HepG2 (cell line): ENCODE data around the gene ATR. TPM values are rescaled to one million over a fixed set of nuclear protein-coding genes. Genes with fewer than 3 reads are reported as not detected.

Source experiments
- ATAC-seq: fragments of 200-7000 bp; cut with Tn5 transposase; 3 replicates; pipeline ENCODE4 v1.9.1; 2020; ENCODE audit warnings: mild to moderate bottlenecking, moderate library complexity
- BruUV-seq: library from RNA; stranded (reverse); fragments of 400-500 nt; replicated peaks from 2 replicates; lab custom pipeline; 2021; lab: Mats Ljungman, UMichigan
- CTCF ChIA-PET: fragments of 300-600 bp; formaldehyde crosslinking; extraction: SDS; loops from one replicate; lab custom pipeline; 2021; ENCODE audit warnings: low total read pairs, inconsistent platforms, low intra/inter-chr PET ratio; lab: Yijun Ruan, JAX
- POLR2A ChIA-PET: fragments of 350-600 bp; sonication (Branson Sonifier 250); formaldehyde crosslinking; loops from one replicate; lab custom pipeline; 2020; ENCODE audit warnings: antibody characterized with exemption, inconsistent platforms; lab: Yijun Ruan, JAX
- DNase-seq: peaks from one replicate; pipeline ENCODE4 v3.0.0-alpha.2; 2015; ENCODE audit warnings: low spot score
- FAIRE-seq: peaks from 3 replicates; lab custom pipeline; 2011; peaks lifted over from hg19 to GRCh38; lab: Jason Lieb, UNC
- H2AFZ ChIP-seq: one replicate; pipeline ENCODE4 v1.6.1; 2011; ENCODE audit warnings: low read length, inconsistent platforms
- H3K27ac ChIP-seq: fragments of 300-600 bp; 3 replicates; pipeline ENCODE4 v1.8.0; 2011; ENCODE audit warnings: mixed run types, mild to moderate bottlenecking, mixed read lengths, low read length, inconsistent platforms; ENCODE audit not compliant: insufficient read depth; ENCODE audit errors: extremely low read length
- H3K27me3 ChIP-seq, 2 experiments: fragments of 200-600 bp in 1 of 2; 2 replicates in 1 of 2; 3 replicates in 1 of 2; pipeline versions ENCODE4 v1.6.0 to v1.8.0; 2011; ENCODE audit warnings: low read length in 2 of 2, mild to moderate bottlenecking in 2 of 2, moderate library complexity in 2 of 2, inconsistent platforms in 1 of 2; ENCODE audit not compliant: insufficient read depth in 2 of 2, control insufficient read depth in 1 of 2
- H3K36me3 ChIP-seq, 2 experiments: fragments of 200-600 bp in 1 of 2; replicated peaks in 1 of 2; 2 replicates in 1 of 2; 3 replicates in 1 of 2; pipeline versions ENCODE4 v1.5.1 to v1.8.0; 2011; ENCODE audit warnings: low read length in 2 of 2, inconsistent platforms in 1 of 2; ENCODE audit not compliant: insufficient read depth in 2 of 2, control insufficient read depth in 1 of 2
- H3K4me1 ChIP-seq: 2 replicates; pipeline ENCODE4 v1.5.1; 2012; ENCODE audit warnings: low read length, inconsistent platforms; ENCODE audit not compliant: insufficient read depth
- H3K4me2 ChIP-seq: 2 replicates; pipeline ENCODE4 v1.6.0; 2011; ENCODE audit warnings: low read depth, low read length, inconsistent platforms
- H3K4me3 ChIP-seq, 3 experiments: fragments of 200-600 bp in 1 of 3; sonication (generic), shearing (Covaris generic) in 1 of 3; replicated peaks in 1 of 3; 2 replicates each; pipeline ENCODE4 v1.5.1; 2011 to 2016; ENCODE audit warnings: low read length in 3 of 3, inconsistent platforms in 2 of 3, low read depth in 2 of 3, mild to moderate bottlenecking in 2 of 3, control low read depth in 1 of 3, mixed read lengths in 1 of 3; ENCODE audit not compliant: insufficient read depth in 1 of 3
- H3K79me2 ChIP-seq: one replicate; pipeline ENCODE4 v1.6.1; 2011; ENCODE audit warnings: low read length, inconsistent platforms; ENCODE audit not compliant: insufficient read depth
- H3K9ac ChIP-seq: 2 replicates; pipeline ENCODE4 v1.6.0; 2011; ENCODE audit warnings: mild to moderate bottlenecking, low read depth, low read length, inconsistent platforms; ENCODE audit not compliant: insufficient read depth
- H3K9me3 ChIP-seq: 2 replicates; pipeline ENCODE4 v1.5.1; 2012; ENCODE audit warnings: mild to moderate bottlenecking, low read length
- H4K20me1 ChIP-seq: 2 replicates; pipeline ENCODE4 v1.6.0; 2011; ENCODE audit warnings: inconsistent platforms, mild to moderate bottlenecking, low read length, moderate library complexity; ENCODE audit not compliant: insufficient read depth
- ARNTL ChIP-seq: sonication (generic); formaldehyde crosslinking; IDR thresholded peaks from 2 replicates; pipeline ENCODE4 v1.4.0; 2020; ENCODE audit warnings: mild to moderate bottlenecking, missing genetic modification reagents
- CREBL2 ChIP-seq: sonication (generic); formaldehyde crosslinking; IDR thresholded peaks from 2 replicates; pipeline ENCODE4 v1.8.1; 2023; ENCODE audit warnings: missing genetic modification reagents, mild to moderate bottlenecking, borderline replicate concordance
- MIXL1 ChIP-seq: IDR thresholded peaks from 2 replicates; pipeline ENCODE4 v1.6.1; 2016
- NFIB ChIP-seq: sonication (generic); formaldehyde crosslinking; IDR thresholded peaks from 2 replicates; pipeline ENCODE4 v1.9.0; 2021; ENCODE audit warnings: missing genetic modification reagents, mild to moderate bottlenecking, borderline replicate concordance
- NFKB2 ChIP-seq: sonication (generic); formaldehyde crosslinking; IDR thresholded peaks from 2 replicates; pipeline ENCODE4 v1.4.0; 2020; ENCODE audit warnings: missing genetic modification reagents, borderline replicate concordance
- PCBP2 ChIP-seq: fragments of 200-400 bp; formaldehyde crosslinking; optimal IDR thresholded peaks from 2 replicates; pipeline ENCODE3; 2018; ENCODE audit warnings: low read length, low read depth; ENCODE audit not compliant: poor library complexity, severe bottlenecking
- POLR2AphosphoS5 ChIP-seq: IDR thresholded peaks from 2 replicates; pipeline ENCODE4 v1.6.1; 2012; ENCODE audit warnings: low read depth, low read length
- PRPF4 ChIP-seq: fragments of 200-400 bp; formaldehyde crosslinking; IDR thresholded peaks from 2 replicates; pipeline ENCODE4 v1.6.1; 2016; ENCODE audit warnings: low read length, low read depth; ENCODE audit not compliant: poor library complexity, severe bottlenecking
- SSRP1 ChIP-seq: IDR thresholded peaks from 2 replicates; pipeline ENCODE4 v1.6.1; 2016; ENCODE audit warnings: control low read depth
- THAP7 ChIP-seq: sonication (generic); formaldehyde crosslinking; IDR thresholded peaks from 2 replicates; pipeline ENCODE4 v1.8.1; 2023; ENCODE audit warnings: mild to moderate bottlenecking, missing genetic modification reagents
- ZBTB7B ChIP-seq: sonication (generic); formaldehyde crosslinking; IDR thresholded peaks from 2 replicates; pipeline ENCODE4 v1.4.0; 2020; ENCODE audit warnings: missing genetic modification reagents
- ZNF235 ChIP-seq: sonication (generic); formaldehyde crosslinking; IDR thresholded peaks from 2 replicates; pipeline ENCODE4 v1.8.1; 2023; ENCODE audit warnings: mild to moderate bottlenecking, missing genetic modification reagents, borderline replicate concordance
- ZNF446 ChIP-seq: sonication (generic); formaldehyde crosslinking; IDR thresholded peaks from 2 replicates; pipeline ENCODE4 v1.5.0; 2020; ENCODE audit warnings: mild to moderate bottlenecking, missing genetic modification reagents
- ZNF713 ChIP-seq: sonication (generic); formaldehyde crosslinking; IDR thresholded peaks from 2 replicates; pipeline ENCODE4 v1.4.0; 2020; ENCODE audit warnings: mild to moderate bottlenecking, missing genetic modification reagents
- ZSCAN30 ChIP-seq: sonication (generic); formaldehyde crosslinking; IDR thresholded peaks from 2 replicates; pipeline ENCODE4 v1.5.0; 2020; ENCODE audit warnings: mild to moderate bottlenecking, missing genetic modification reagents
- ZSCAN9 ChIP-seq: IDR thresholded peaks from 2 replicates; pipeline ENCODE4 v1.6.1; 2016; ENCODE audit warnings: borderline replicate concordance
- whole genome bisulfite sequencing: methylation state at CpG from one replicate; pipeline ENCODE4 v1.1.6; 2017; ENCODE audit warnings: low lambda C conversion rate; 5-methylcytosine and 5-hydroxymethylcytosine counted together
- in situ Hi-C: cut with HindIII; loops from 2 replicates; pipeline ENCODE4 v1.10.0; 2017; ENCODE audit warnings: low pct_unique_long_range_greater_than_20kb; ENCODE audit not compliant: extremely low pct_ligation_motif_present
- intact Hi-C: fragments of 100-400 bp; cut with micrococcal nuclease; formaldehyde crosslinking; loops from one replicate; pipeline ENCODE4 v1.10.0; 2022; ENCODE audit not compliant: unreplicated experiment
- polyA plus RNA-seq, 8 experiments: library from polyadenylated mRNA; depleted of rRNA in 3 of 8; stranded (reverse) in 7 of 8; unstranded in 1 of 8; fragments of >200 nt; fragmentation: Illumina TruSeq in 4 of 8; extraction: Trizol in 4 of 8; gene quantifications; 2 replicates each; pipeline versions ENCODE4 v1.2.1 to v1.2.3, GENCODE V29; 2011 to 2016; ENCODE audit warnings: low read depth in 4 of 8, missing spikeins in 1 of 8, mixed read lengths in 1 of 8; ENCODE audit not compliant: insufficient read depth in 1 of 8
- total RNA-seq, 5 experiments: library from RNA; depleted of rRNA; stranded (reverse); fragments of >200 nt; fragmentation: Illumina TruSeq; extraction: Trizol; gene quantifications; 2 replicates each; pipeline ENCODE4 v1.2.3, GENCODE V29; 2016; ENCODE audit warnings: low read depth in 1 of 5
- TF ChIP-seq, protein P1 (sequence below): sonication (generic); formaldehyde crosslinking; IDR thresholded peaks from 2 replicates; pipeline ENCODE4 v1.4.0; 2020; ENCODE audit warnings: mild to moderate bottlenecking, missing genetic modification reagents
- TF ChIP-seq, protein P2 (sequence below): sonication (generic); formaldehyde crosslinking; IDR thresholded peaks from 2 replicates; pipeline ENCODE4 v1.4.0; 2020; ENCODE audit warnings: mild to moderate bottlenecking, missing genetic modification reagents

The ATR gene
- total and polyA plus RNA-seq, 2 of the 13 experiments (the other 11 are each of a cell fraction or from before 2014, with no cell fraction given): 6.6 to 17.0 TPM

- H4K20me1 ChIP-seq: no peaks in the 10 kb centered on the region
- in situ Hi-C loops: no loop called here
- TF ChIP-seq ARNTL: no peak
- no peak for TF ChIP-seq NFIB (CRISPR knock-in tag)
- TF ChIP-seq CREBL2 (CRISPR knock-in tag): no peak
- no peak for TF ChIP-seq ZSCAN30 (CRISPR knock-in tag)
- no peak for TF ChIP-seq THAP7 (CRISPR knock-in tag)
- TF ChIP-seq, protein P1, sequence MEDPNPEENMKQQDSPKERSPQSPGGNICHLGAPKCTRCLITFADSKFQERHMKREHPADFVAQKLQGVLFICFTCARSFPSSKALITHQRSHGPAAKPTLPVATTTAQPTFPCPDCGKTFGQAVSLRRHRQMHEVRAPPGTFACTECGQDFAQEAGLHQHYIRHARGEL (CRISPR knock-in tag): no peak
- no peak for TF ChIP-seq ZNF713 (CRISPR knock-in tag)
- no peak for TF ChIP-seq SSRP1 (CRISPR knock-in tag)
- no peak for TF ChIP-seq ZNF235
- TF ChIP-seq, protein P2, sequence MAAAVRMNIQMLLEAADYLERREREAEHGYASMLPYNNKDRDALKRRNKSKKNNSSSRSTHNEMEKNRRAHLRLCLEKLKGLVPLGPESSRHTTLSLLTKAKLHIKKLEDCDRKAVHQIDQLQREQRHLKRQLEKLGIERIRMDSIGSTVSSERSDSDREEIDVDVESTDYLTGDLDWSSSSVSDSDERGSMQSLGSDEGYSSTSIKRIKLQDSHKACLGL (CRISPR knock-in tag): no peak
- TF ChIP-seq ZSCAN9 (CRISPR knock-in tag): no peak
- no peak for TF ChIP-seq NFKB2
- no peak for TF ChIP-seq PCBP2
- no peak for TF ChIP-seq ZNF446
- no peak for TF ChIP-seq ZBTB7B (CRISPR knock-in tag)
- TF ChIP-seq PRPF4: no peak
- TF ChIP-seq POLR2AphosphoS5: no peak
- TF ChIP-seq MIXL1 (CRISPR knock-in tag): no peak
Measured at GRCh38 chr3:142601713-142602112, 23.2 kb upstream of the ATR start.

More at GRCh38 chr3:142601713-142602112, 23.2 kb upstream of the ATR start:
- no peak for FAIRE-seq
- Histone ChIP-seq H3K27ac (no peak overlapping the region), H3K4me1 (peaks cover 19% of the 10 kb centered on the region), H3K4me2 (no peak overlapping the region), H3K36me3 (no peaks in the 10 kb centered on the region), H2AFZ (no peak overlapping the region), H3K27me3 (no peaks in the 10 kb centered on the region), H3K9me3 (no peaks in the 10 kb centered on the region), H3K9ac (no peak overlapping the region), H3K4me3 (no peak overlapping the region), H3K79me2 (peaks cover 21% of the 10 kb centered on the region)
- no TSS peak for BruUV-seq
- DNase-seq: no peak
- CTCF ChIA-PET: no interaction called here
- intact Hi-C loops: no loop called here
- POLR2A ChIA-PET: no interaction called here
- no peak for ATAC-seq
- WGBS: 98% methylated on average over 4 of the region's 4 CpGs
